NCI-H446 treated with DMSO at 0.1 percent for 48 hours (cell line): Measurements from ENCODE around the gene MMP13.
"Not testable (repeated sequence)": the region's sequence is repeated elsewhere in the genome, so short reads cannot be mapped to it uniquely, and the experiment has no call there.

Source experiments
- DNase-seq: peaks from one replicate; lab custom pipeline; 2025; lab: John Stamatoyannopoulos, UW

The MMP13 gene

DNA sequence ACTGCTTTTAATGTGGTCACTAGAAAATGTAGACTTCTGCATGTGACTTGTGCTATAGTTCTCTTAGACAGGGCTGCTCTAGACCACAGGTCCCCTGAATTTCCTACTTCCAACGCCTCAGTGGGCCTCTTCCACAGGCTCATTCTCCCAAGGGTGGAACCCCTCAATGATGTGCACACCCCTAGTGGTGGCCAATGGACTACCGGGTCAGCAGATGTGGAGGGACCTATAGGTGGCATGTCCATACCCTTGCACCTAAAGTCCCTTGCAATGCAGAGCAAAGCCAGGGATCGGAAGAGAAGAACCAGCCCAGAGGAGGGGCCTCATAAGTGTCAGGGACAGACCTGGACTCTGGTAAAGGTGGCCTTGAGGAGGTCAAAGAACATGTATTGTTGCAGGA is 20.0 kb downstream of the MMP13 start:
- DNase-seq, result no peak

DNA sequence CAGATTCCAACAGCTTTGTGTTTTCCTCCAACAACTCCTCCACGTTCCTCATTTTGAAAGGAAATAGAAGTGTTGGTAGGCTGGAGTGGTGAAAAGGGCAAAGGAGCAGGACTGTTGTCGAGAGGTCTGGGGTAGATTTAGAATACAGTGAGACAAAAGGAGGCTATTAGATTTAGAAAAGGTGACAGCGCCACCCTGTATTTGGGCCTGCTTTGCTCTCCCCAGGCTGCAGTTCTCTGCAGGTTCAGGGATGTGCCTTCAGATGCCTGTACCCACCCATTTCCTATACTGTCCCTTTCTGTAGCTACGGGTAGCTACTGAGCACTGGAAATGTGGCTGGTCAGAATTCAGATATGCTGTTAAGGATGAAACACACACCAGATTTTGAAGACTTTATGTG is 20.8 kb downstream of the MMP13 start:
- DNase-seq, result no peak

GRCh38 chr11:102933627-102934026 is 21.9 kb downstream of the MMP13 start:
- no peak for DNase-seq

GRCh38 chr11:102932678-102933077 is 22.9 kb downstream of the MMP13 start:
- no peak for DNase-seq

GRCh38 chr11:102930451-102930850 is 25.1 kb downstream of the MMP13 start:
- DNase-seq, result no peak

- DNase-seq, result no peak
These were observed 25.6 kb downstream of the MMP13 start for GRCh38 chr11:102929972-102930371.

DNA sequence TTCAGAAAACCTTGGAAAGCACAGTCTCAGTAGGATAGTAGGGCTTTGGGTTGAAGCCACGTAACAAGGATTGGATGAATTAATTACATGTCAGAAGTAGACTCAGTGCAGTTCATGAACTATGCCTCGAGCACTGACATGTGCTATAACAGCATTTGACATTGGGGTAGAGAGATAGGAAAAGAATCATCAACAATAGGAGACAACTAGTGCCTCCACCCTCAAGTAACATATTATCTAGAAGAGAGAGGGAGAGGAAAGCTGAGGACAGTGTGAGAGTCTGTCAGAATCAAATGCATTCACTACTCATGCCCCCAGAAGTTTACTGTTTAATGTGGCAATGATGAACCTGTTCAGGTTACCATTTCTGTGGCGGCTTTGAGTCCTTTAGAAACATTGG is 26.4 kb downstream of the MMP13 start:
- no peak for DNase-seq

DNA sequence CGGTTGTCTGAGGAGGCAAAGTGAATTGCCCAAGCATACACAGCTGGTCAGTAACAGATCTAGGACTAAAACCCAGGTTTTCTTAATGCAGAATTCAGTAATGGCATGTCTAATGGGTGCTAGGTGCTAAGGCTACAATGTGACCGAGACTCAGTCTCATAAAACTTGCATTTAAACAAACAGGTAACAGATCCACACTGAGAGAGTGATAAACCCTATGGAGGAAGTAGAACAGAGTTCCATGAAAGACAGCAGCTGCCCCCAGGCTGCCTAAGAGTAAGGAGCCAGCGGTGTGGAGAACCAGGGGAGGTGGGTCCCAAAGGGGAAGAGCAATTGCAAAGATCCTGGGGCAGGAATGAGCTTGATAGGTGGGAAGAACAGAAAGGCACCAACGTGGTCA is 27.3 kb downstream of the MMP13 start:
- no peak for DNase-seq

GRCh38 chr11:102927624-102927990 is 27.9 kb downstream of the MMP13 start:
- no peak for DNase-seq

DNA sequence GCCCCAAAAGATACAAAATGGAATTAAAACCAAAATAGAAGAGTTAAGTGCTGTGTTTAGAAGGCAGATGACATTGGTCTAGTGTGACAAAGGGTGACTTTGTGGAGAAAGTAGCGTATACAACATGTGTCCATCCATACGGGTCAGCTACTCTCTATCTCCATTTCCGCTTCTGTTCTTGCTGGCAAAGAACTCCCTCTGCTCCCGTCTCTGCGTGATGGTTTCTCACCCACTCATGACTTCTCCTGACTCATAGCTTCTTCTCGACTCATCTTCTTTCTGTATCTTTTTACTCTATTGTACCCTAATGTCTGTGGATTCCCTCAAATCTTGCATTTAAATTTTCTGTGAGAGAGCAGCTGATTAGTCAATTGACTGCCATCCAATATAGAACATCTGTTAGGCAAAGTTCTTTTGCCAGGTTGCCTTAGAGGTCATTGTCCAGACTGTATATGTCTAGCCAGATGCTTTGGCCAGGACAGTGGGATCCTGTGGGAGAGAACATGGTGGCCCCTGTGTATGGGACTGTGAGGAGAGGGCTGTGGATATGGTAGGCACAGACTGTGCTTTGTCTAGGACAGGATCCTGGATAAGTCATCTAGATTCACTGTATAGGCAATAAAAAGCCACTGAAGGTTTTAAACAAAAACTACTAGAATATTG is 28.4 kb downstream of the MMP13 start:
- no peak for DNase-seq

GRCh38 chr11:102926517-102926916 is 29.0 kb downstream of the MMP13 start:
- DNase-seq, result no peak

DNA sequence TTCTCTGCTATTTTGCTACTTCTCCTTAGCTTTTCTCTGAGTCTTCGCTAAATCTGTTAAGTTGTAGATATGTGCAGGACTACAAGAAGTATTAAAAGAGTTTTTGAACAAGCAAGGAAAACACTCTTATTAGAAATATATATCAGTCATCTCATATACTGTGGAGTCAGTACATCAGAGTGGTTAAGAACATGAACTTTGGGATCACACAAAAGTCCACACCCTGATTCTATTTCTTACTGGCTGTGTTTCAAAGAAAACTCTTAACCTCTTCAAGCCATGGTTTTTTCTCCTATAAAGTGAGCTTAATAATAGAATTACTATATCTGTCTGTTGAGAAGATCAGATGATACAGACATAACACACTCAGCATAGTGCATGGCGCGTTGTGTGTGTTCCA is 29.5 kb downstream of the MMP13 start:
- DNase-seq, result no peak

- no peak for DNase-seq
These were observed 30.6 kb downstream of the MMP13 start for GRCh38 chr11:102924851-102925380.

GRCh38 chr11:102921587-102922220 is 33.8 kb downstream of the MMP13 start:
- DNase-seq, result no peak

DNA sequence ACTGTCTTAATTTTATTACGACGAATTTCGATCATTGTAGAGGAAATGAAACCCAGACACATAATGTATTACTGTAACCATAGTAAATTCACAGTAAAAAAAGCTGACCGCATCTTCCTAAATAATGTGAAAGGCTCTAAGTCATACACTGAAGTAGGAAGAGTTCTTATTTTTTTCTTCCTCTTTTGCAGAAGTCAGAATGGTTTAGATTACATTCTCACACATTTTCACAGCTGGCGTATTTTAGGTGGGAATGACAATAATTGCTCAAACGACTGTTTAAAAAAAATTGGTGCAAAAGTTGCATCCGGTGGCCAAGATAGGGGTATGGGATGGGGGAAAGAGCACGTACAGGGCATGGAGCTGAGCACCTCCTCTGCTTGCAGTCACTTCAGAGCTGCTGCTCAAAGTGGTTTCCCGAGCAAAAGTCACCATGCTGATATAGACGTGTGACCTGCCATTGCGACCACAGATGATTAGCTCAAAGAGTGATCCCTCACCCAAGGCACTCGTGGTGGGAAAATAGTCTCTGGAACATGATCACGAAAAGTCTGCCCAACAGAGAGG is 35.3 kb downstream of the MMP13 start:
- no peak for DNase-seq

DNA sequence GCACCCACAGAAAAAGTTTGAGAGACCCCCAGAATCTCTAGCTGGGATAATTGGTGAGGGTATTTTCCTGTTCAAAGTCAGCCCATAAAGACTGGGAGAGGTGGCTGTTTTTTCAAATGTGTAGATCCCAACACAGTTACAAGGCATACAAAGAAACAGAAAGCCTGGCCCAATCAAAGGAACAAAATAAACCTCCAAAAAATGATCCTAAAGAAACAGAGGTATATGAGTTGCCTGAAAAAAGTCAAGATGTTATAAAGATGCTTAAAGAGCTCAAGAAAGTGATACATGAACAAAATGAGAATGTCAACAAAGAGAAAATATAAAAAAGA is 40.5 kb downstream of the MMP13 start:
- no peak for DNase-seq

- no peak for DNase-seq
These were observed 41.1 kb downstream of the MMP13 start for GRCh38 chr11:102914238-102915043.

DNA sequence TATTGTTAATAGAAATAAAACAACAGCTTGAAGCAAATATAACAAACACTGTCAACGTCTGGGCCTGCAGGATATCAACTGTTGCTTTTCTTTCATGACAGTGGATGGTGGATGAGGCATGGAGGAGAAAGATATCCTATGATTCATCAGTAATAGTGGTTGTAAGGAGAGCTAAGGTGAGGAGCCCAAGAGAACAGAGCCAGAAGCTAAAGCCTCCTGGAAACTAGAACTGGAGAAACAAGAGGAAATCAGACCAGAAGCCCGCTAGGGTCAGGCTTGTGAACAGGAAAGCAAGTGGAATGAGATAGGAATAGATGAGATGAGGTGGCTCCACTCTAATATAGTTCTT is 43.1 kb downstream of the MMP13 start:
- no peak for DNase-seq

DNA sequence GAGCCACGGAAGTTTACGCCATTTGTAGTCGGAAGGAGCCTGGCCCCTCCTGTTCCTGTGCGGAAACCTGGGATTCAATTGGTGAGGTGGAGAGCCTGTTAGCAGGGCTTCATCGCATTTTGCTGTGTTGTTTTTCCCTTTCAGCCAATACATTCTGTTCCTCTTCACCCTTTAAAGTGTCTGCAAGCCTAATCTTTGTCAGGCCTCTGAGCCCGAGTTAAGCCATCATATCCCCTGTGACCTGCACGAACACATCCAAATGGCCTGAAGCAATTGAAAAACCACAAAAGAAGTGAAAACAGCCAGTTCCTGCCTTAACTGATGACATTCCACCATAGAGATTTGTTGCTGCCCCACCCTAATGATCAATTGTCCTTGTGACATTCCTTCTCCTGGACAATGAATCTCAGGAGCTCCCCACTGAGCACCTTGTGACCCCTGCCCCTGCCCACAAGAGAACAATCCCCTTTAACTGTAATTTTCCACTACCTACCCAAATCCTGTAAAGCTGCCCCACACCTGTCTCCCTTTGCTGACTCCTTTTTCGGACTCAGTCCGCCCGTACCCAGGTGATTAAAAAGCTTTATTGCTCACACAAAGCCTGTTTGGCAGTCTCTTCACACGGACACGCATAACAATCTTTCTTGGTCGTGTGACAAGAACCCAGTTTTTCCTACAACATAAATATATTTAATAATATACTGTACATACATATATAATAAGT is 43.6 kb downstream of the MMP13 start:
- no peak for DNase-seq

DNA sequence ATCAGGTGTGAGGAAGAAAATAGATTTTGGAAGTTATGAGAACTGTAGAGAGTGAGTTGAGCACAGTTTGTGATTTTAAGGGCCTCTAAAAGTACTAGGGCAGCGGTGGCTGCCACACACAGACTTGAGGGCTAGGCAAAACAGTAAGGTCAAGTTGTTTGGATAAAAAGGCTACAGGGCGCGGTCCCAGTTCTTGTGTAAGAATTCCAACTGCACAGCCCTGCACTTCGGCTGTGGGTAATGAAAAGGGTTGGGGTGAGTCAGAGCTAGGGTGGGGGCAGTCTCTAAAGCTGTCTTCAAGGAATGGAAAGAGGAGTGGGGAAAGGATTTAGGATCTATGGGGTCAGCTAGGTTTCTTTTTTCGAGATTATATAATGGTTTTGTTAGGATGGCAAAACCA is 49.7 kb downstream of the MMP13 start:
- DNase-seq, result not testable (repeated sequence)

GRCh38 chr11:102903895-102904294 is 51.6 kb downstream of the MMP13 start:
- not testable (repeated sequence) for DNase-seq

GRCh38 chr11:102900346-102900745 is 55.2 kb downstream of the MMP13 start:
- DNase-seq, result no peak
